ENCODE measurements around the gene RPL6.
"Not testable (repeated sequence)": the region's sequence is repeated elsewhere in the genome, so short reads cannot be mapped to it uniquely, and the experiment has no call there.

Gene RPL6

GRCh38 chr12:112409064-112409905 lies at the start of gene RPL6:
TSS of gene RPL6 (minus strand) at chr12:112409605. CDS start at chr12:112408656, 949 bp downstream.
- peak; percentile 85 for DNase-seq

- DNase-seq: no peak
Observed at GRCh38 chr12:112458751-112459150, 49.3 kb upstream of the RPL6 start.

GRCh38 chr12:112458330-112458729 lies 48.9 kb upstream of the RPL6 start:
- DNase-seq: no peak

GRCh38 chr12:112457142-112457541 lies 47.7 kb upstream of the RPL6 start:
- not testable (repeated sequence) for DNase-seq

- no peak for DNase-seq
Observed at GRCh38 chr12:112456029-112456428, 46.6 kb upstream of the RPL6 start.

GRCh38 chr12:112450725-112451124 lies 41.3 kb upstream of the RPL6 start:
- DNase-seq: peak; percentile 32

- not testable (repeated sequence) for DNase-seq
Observed at GRCh38 chr12:112448165-112448564, 38.8 kb upstream of the RPL6 start.

GRCh38 chr12:112447106-112447505 lies 37.7 kb upstream of the RPL6 start:
- DNase-seq: no peak

GRCh38 chr12:112446008-112446725 lies 36.8 kb upstream of the RPL6 start:
- DNase-seq: no peak

GRCh38 chr12:112443916-112444315 lies 34.5 kb upstream of the RPL6 start:
- no peak for DNase-seq

- not testable (repeated sequence) for DNase-seq
Observed at GRCh38 chr12:112440653-112441052, 31.2 kb upstream of the RPL6 start.

- DNase-seq: peak; percentile 6
Observed at GRCh38 chr12:112439769-112440168, 30.4 kb upstream of the RPL6 start.

GRCh38 chr12:112438645-112439044 lies 29.2 kb upstream of the RPL6 start:
- DNase-seq: not testable (repeated sequence)

- DNase-seq: no peak
Observed at GRCh38 chr12:112433551-112433950, 24.1 kb upstream of the RPL6 start.

- DNase-seq: no peak
Observed at GRCh38 chr12:112431965-112432364, 22.6 kb upstream of the RPL6 start.

- no peak for DNase-seq
Observed at GRCh38 chr12:112430929-112431328, 21.5 kb upstream of the RPL6 start.

GRCh38 chr12:112427760-112428159 lies 18.4 kb upstream of the RPL6 start:
- DNase-seq: no peak

GRCh38 chr12:112425582-112426382 lies 16.4 kb upstream of the RPL6 start:
- DNase-seq: no peak

GRCh38 chr12:112424126-112424525 lies 14.7 kb upstream of the RPL6 start:
- no peak for DNase-seq

- no peak for DNase-seq
Observed at GRCh38 chr12:112422531-112422930, 13.1 kb upstream of the RPL6 start.

GRCh38 chr12:112421363-112421762 lies 12.0 kb upstream of the RPL6 start:
- no peak for DNase-seq

- no peak for DNase-seq
Observed at GRCh38 chr12:112420740-112421139, 11.3 kb upstream of the RPL6 start.

Data from NCI-H1694 treated with DMSO at 0.1 percent for 48 hours (cell line).